ENCODE data around the gene AP3B1. TPM values are rescaled to one million over a fixed set of nuclear protein-coding genes. Genes with fewer than 3 reads are reported as not detected.

Gene AP3B1
- total and polyA plus RNA-seq, 2 of the 8 experiments (the other 6 are each of a cell fraction or from before 2014, with no cell fraction given): 45.8 to 48.3 TPM

- peak; percentile 64 for TF ChIP-seq NANOG (IDR thresholded peaks at IDR 0.05; ENCODE audit: insufficient read depth, low read depth, low read length, poor library complexity, severe bottlenecking)
- TF ChIP-seq RNF2 (IDR thresholded peaks at IDR 0.05; ENCODE audit: borderline replicate concordance, low read depth, low read length, missing control alignments, poor library complexity, severe bottlenecking): no peak
- no peak for TF ChIP-seq RFX5 (IDR thresholded peaks at IDR 0.05; ENCODE audit: borderline replicate concordance, low read depth, low read length)
- TF ChIP-seq JUND (IDR thresholded peaks at IDR 0.05; ENCODE audit: low read length): no peak
- TF ChIP-seq YY1 (IDR thresholded peaks at IDR 0.05; ENCODE audit: low read depth, low read length): no peak
- TF ChIP-seq JUN (IDR thresholded peaks at IDR 0.05; ENCODE audit: low read depth, low read length): no peak
- TF ChIP-seq RAD21 (IDR thresholded peaks at IDR 0.05 in 1 of 2, conservative IDR thresholded peaks at IDR 0.05 in 1 of 2; ENCODE audit: low read depth in 2 of 2, low read length in 2 of 2): no peak
- TF ChIP-seq RXRA (IDR thresholded peaks at IDR 0.05; ENCODE audit: insufficient read depth, low read depth, low read length): no peak
- no peak for TF ChIP-seq KDM1A (IDR thresholded peaks at IDR 0.05; ENCODE audit: borderline replicate concordance, low read length)
- TF ChIP-seq FOSL1 (IDR thresholded peaks at IDR 0.05; ENCODE audit: insufficient read depth, low read depth, low read length): no peak
- peak; percentile 71 for TF ChIP-seq TEAD4 (IDR thresholded peaks at IDR 0.05; ENCODE audit: low read depth, low read length)
- TF ChIP-seq GABPA (IDR thresholded peaks at IDR 0.05; ENCODE audit: borderline replicate concordance, insufficient read depth, low read length): no peak
- peak in 1 of 2 experiments; percentile 12; a peak in 1 of 3 replicates for TF ChIP-seq EP300 (IDR thresholded peaks at IDR 0.05; ENCODE audit: borderline replicate concordance in 1 of 2, low read depth in 2 of 2, low read length in 2 of 2)
- no peak for TF ChIP-seq TCF12 (IDR thresholded peaks at IDR 0.05; ENCODE audit: low read depth, low read length)
- TF ChIP-seq CEBPB (IDR thresholded peaks at IDR 0.05; ENCODE audit: low read depth, low read length): peak; percentile 95
- TF ChIP-seq POU5F1 (IDR thresholded peaks at IDR 0.05; ENCODE audit: low read depth, low read length): no peak
- no peak for TF ChIP-seq SP2 (IDR thresholded peaks at IDR 0.05; ENCODE audit: low read length)
These were observed 46.9 kb upstream of the AP3B1 start (continued) for GRCh38 chr5:78341440-78341839.

Measured in H1 (cell line).